ENCODE data around the gene CACNA2D1.

- TF ChIP-seq CTCF (IDR thresholded peaks at IDR 0.05) (no peak), EZH2 (IDR thresholded peaks at IDR 0.05) (no peak)
Observed at GRCh38 chr7:82358009-82358578, 85.5 kb downstream of the CACNA2D1 start.

All from neural progenitor cell (in vitro differentiated cells).